A673 (cell line): ENCODE data around the gene UFD1.

Source experiments
- EZH2 ChIP-seq: fragments of 200-600 bp; sonication (generic); IDR thresholded peaks from 2 replicates; pipeline ENCODE4 v1.6.1; 2017; ENCODE audit warnings: borderline replicate concordance, low read depth, mild to moderate bottlenecking, mixed read lengths, antibody characterized with exemption, low read length; ENCODE audit not compliant: poor library complexity, severe bottlenecking
- TF ChIP-seq, protein P1 (sequence below): fragments of 300-800, 200-600 bp; sonication (generic); conservative IDR thresholded peaks from 2 replicates; pipeline ENCODE4 v1.5.1; 2017; ENCODE audit warnings: low read depth, mild to moderate bottlenecking, antibody characterized with exemption, low read length, moderate library complexity, mixed read lengths

DNA sequence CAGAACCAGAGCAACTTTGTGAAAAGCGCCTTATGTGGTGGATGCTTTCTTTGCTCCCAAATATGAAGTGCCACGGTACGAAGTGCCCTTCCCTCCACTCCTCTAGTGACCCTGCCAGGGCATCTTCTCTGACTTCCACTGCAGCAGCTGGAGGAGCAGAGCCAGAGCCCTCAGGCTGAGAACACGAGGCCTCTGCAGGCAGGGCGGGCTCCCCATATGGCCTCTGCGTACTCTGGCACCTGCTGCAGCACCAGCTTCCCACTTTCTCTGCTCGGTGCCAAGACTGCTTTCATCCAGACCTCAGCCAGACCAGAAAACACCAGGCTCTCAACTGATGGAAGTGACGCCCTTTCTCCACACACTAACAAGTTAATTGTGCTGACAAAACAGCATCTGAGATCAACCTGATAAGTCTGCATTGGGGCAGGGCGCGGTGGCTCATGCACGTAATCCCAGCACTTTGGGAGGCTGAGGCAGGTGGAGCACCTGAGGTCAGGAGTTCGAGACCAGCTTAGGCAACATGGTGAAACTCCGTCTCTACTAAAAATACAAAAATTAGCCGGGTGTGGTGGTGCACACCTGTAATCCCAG is 12.8 kb downstream of the UFD1 start:
- TF ChIP-seq, protein P1, sequence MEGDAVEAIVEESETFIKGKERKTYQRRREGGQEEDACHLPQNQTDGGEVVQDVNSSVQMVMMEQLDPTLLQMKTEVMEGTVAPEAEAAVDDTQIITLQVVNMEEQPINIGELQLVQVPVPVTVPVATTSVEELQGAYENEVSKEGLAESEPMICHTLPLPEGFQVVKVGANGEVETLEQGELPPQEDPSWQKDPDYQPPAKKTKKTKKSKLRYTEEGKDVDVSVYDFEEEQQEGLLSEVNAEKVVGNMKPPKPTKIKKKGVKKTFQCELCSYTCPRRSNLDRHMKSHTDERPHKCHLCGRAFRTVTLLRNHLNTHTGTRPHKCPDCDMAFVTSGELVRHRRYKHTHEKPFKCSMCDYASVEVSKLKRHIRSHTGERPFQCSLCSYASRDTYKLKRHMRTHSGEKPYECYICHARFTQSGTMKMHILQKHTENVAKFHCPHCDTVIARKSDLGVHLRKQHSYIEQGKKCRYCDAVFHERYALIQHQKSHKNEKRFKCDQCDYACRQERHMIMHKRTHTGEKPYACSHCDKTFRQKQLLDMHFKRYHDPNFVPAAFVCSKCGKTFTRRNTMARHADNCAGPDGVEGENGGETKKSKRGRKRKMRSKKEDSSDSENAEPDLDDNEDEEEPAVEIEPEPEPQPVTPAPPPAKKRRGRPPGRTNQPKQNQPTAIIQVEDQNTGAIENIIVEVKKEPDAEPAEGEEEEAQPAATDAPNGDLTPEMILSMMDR: no peak
- TF ChIP-seq EZH2: no peak
